HG03025 (cell line): Measurements from ENCODE around the gene FLOT1.

Source experiments
- ATAC-seq: cut with Tn5 transposase; IDR thresholded peaks from one replicate; pipeline ENCODE4 v1.9.1; 2021; ENCODE audit warnings: mild to moderate bottlenecking, moderate library complexity; ENCODE audit not compliant: unreplicated experiment, low FRiP score

FLOT1 gene

DNA sequence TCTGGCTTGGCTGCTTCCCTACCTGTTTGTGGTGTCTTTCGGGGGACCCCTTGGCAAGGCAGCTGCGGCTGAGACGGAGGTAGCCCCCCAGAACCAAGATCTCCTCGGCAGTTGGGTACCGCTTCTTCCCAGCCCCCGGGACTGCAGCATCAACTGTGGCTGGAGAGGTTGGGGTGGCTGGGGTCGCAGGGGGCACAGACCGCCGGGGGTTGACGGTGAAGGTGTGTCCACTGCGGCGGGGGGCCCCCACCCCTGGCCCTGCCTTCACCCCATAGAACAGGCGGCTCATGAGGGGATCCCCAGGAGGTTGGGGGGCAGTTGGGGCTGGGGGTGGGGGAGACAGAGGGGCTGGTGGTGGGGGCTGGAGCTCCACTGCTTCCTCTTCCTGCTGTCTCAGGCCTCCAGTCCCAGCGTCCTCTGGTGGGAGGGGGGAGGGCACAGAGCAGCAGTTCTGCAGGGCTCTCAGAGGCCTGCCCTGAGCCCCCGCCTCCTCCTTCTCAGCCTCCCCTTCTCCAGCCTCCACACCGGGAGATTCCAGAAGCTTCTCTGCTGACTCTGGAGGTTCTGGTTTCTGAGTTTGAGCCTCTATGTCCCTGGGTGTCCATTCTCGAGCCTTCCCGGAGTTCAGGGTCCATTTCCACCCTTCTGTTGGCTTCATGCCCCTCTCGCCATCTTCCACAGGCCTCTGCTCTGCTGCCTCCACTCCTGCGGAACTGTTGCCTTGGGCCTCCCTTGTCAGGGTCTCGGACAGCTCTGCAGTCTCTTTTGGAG lies 57.9 kb downstream of the FLOT1 start:
- no peak for ATAC-seq

DNA sequence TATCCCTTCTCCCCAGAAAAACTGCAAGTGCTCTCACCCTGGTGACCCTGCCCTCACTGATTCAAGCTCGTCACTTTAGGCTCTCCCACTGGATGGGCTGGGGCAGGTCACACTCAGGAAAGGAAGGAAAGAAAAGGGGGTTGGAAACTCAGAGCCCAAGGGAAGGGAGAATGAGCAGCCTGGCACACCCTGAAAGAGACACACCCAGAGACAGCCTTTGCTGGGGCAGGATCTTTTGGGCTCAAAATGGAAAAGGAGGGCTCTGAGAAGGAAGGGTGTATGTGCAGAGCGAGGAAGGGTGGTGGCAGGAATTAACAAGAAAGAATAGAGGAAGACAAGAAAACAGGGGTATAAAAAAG lies 58.5 kb downstream of the FLOT1 start:
- ATAC-seq = no peak

DNA sequence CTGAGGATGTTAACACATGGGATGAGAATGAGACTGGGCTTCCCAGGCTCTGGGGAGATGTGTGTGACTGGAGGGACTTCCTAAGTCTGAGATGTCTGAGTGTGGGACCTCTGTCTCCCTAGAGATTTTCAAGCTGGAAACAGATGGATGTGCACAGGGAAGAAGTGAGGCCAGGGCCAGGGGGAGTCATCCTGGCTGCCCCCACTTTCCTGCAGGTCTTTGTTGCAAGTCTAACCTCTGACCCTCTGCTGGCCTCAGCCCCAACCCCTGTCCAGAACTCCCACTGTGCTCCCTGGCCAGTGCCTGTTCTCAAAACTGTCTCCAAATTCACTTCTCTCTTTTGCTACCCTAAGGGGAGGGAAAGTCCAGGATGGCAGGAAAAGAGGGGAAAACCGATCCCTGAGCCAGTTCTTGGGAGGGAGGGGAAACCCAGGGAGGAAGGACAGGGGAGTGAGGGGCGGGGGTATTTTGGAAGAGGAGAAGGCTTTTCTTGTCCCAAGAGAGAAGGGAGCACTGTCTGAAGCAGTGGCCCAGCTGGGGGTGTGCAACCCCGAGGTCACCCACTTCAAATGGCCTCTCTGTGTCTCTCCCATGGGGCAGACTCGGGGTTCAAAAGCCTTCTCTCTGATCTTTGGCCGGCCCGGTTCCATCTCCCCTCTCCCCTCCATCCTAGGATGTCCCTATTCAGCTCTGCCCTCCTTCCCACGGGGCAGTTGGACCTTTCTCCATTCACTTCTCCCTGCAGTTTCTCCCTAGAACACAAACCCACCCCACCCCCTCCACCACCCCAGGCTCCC lies 59.1 kb downstream of the FLOT1 start:
- ATAC-seq = no peak

DNA sequence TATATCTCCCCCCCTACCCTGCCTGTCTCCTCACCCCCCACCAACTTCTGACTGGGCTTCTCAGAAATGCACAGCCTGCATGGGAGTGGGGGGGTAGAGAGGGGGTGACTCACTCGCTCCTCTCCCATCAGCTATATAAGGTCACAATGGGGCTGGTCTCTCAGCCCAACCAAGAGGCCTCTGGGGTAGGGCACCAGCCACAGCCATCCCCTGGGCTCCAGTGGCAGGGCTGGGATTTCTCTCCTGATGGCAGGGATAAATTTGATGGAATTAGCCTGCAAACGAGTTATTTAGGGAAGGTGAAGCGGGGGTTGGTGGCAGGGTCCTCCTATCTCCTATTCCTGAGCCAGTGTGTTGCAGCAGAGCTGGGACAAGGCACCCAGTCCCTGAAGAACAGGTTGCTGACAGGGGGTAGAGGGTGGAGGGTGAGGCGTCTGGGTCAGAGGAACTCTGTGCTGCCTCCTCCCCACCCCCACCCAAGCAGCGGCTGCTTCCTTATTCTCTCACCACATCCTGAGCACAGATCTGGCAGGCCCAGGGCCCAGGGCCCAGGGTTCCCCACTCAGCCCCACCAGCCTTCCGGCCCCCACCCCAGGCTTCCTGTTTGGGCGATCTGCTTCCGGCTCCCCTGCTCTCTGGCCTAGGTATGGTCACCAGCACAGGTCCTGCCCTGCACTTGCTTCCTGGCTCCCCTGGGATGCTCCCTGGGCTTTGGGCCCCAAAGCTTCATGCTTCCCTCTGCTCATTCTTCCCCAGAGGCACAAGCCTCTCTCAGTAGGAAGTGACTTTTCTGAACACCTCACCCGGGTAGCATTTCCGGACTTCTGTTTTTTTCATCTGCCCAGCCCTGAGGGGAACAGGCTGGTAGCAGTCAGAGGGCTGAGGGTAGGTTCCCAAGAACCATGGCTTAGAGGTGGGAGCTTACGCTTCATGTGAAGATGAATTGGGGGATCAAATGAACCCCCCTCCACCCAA lies 60.1 kb downstream of the FLOT1 start:
- no peak for ATAC-seq

DNA sequence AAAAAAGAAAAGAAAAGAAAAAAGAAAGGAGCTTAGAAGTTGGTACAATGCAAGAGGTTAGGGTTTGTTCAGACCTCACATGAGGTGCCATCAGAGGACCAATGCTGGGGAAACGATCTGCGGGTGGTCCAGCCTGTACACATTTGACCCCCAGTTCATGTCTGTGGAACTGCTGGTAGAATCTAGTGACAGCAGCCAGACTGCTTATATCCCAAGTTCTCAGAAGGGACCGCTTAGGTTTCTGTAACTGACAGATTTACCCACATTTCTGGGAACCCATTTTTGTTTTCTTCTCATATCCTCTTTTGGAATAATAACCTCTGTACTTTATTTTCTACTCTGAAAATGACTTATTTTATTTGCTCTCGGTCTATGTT lies 60.7 kb downstream of the FLOT1 start:
- ATAC-seq = no peak

DNA sequence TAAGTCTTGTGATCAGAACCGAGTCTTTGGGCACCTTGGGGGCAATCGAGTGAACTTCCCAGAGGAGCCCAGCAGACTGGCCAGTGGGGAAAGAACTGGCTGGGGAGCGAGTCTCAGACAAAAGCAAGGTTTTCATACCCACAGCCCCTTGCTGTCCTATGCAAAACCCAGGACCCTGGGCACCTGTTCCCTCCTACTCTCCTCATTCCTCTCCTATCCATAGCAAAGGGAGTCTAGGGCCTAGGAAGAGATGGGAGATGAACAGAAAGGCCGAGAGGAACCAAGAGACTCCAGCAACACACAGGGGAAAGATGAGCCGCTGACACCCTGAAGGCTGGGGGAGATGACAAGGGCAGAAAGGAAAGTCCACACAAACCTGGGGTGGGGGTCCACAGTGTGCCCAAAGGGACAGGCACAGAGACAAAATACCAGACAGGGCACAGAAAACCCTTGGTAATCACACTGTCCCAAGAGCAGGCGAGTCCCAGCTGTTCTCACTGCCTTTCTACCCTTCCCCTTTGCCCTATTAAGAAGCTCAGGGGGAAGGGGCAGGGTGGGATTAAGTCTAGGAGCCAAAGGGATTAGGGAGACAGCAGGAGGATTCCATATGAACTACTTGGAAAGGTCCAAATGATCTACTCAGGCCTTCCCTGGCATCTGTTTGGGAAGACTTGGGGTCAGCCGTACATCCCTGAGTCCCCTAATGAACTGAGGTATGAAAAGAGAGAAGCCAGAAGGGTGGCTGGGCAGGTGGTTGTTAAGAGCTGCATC lies 62.5 kb downstream of the FLOT1 start:
- ATAC-seq = no peak

DNA sequence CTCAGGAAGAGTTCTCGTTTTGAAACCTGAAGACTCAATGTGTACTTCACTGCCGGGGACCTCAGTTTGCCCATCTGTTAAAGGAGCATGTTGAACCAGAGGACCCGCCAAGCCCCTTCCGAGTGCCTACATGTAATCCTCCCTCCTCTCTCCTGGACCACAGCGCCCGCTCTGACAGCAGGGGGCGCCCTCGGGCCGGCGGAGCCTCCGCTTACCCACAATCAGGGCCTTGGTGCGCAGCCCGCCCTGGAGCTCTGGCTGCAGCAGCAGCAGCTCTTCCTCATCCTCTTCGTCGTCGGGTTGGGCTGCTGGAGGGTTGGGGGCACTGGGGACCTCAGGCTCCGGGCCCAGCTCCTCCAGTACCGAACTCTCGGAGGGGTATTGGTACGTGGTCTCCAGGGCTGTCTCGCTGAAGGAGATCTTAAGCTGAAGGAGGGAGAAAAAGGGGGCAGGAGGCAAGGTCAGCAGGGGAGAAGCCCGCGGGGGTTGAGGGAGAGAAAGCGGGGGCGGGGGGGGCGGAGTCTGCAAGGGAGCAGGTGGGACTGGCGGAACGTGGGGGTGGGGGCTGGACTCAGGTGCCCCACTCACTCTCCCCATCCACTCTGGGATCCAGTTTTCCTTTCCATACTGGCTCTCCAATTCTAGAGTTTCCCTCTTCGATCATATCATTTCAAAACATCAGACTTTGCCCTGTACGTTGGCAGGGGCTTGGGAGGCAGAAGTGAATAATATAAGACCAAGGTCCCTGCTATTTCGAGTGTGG lies 63.3 kb downstream of the FLOT1 start:
- no peak for ATAC-seq
